KBM-7 (cell line): ENCODE data around the gene DNTT.

Experiments used
- DNase-seq: peaks from one replicate; pipeline ENCODE4 v3.0.0-alpha.2; 2015
- in situ Hi-C: fragments of 300-500 bp; cut with MboI; formaldehyde crosslinking; loops from 2 replicates; pipeline ENCODE4 v1.14.3; 2020; ENCODE audit warnings: low sequenced_read_pairs, low pct_unique_long_range_greater_than_20kb, mixed read lengths

The DNTT gene

GRCh38 chr10:96272316-96273280 lies 31.6 kb upstream of the DNTT start:
- in situ Hi-C loops: no loop called here

GRCh38 chr10:96275685-96276418 lies 28.4 kb upstream of the DNTT start:
- in situ Hi-C loops: no loop called here
- no peak for DNase-seq

More at GRCh38 chr10:96272316-96273280, 31.6 kb upstream of the DNTT start:
- DNase-seq: no peak

- in situ Hi-C loops: no loop called here
- DNase-seq: no peak
These were observed 27.8 kb upstream of the DNTT start for GRCh38 chr10:96276426-96276825.

GRCh38 chr10:96276831-96277230 lies 27.4 kb upstream of the DNTT start:
- DNase-seq: no peak
- in situ Hi-C loops: no loop called here

- in situ Hi-C loops: no loop called here
- DNase-seq: no peak
These were observed 25.0 kb upstream of the DNTT start for GRCh38 chr10:96279191-96279641.

GRCh38 chr10:96280859-96281258 lies 23.4 kb upstream of the DNTT start:
- no peak for DNase-seq

GRCh38 chr10:96281444-96282029 lies 22.7 kb upstream of the DNTT start:
- DNase-seq: no peak
- in situ Hi-C loops: no loop called here

More at GRCh38 chr10:96280859-96281258, 23.4 kb upstream of the DNTT start:
- in situ Hi-C loops: no loop called here

GRCh38 chr10:96283351-96283750 lies 20.9 kb upstream of the DNTT start:
- in situ Hi-C loops: no loop called here
- DNase-seq: no peak

GRCh38 chr10:96283756-96284155 lies 20.5 kb upstream of the DNTT start:
- in situ Hi-C loops: no loop called here

GRCh38 chr10:96285331-96285752 lies 18.9 kb upstream of the DNTT start:
- DNase-seq: no peak
- in situ Hi-C loops: no loop called here

More at GRCh38 chr10:96283756-96284155, 20.5 kb upstream of the DNTT start:
- no peak for DNase-seq

GRCh38 chr10:96287392-96288105 lies 16.7 kb upstream of the DNTT start:
- peak; percentile 5 for DNase-seq
- in situ Hi-C loops: no loop called here

- in situ Hi-C loops: no loop called here
- DNase-seq: no peak
These were observed 16.0 kb upstream of the DNTT start for GRCh38 chr10:96288151-96288621.

- DNase-seq: no peak
- in situ Hi-C loops: no loop called here
These were observed 14.9 kb upstream of the DNTT start for GRCh38 chr10:96289218-96289910.

GRCh38 chr10:96290368-96291133 lies 13.7 kb upstream of the DNTT start:
- no peak for DNase-seq
- in situ Hi-C loops: no loop called here

GRCh38 chr10:96292971-96293920 lies 11.0 kb upstream of the DNTT start:
- in situ Hi-C loops: no loop called here
- DNase-seq: peak; percentile 51

GRCh38 chr10:96295475-96295874 lies 8.8 kb upstream of the DNTT start:
- in situ Hi-C loops: no loop called here
- DNase-seq: no peak

- in situ Hi-C loops: no loop called here
These were observed 6.7 kb upstream of the DNTT start for GRCh38 chr10:96297486-96297885.

More at GRCh38 chr10:96297486-96297885, 6.7 kb upstream of the DNTT start:
- no peak for DNase-seq
